Stimulated activated naive CD8-positive, alpha-beta T cell treated with anti-CD3 and anti-CD28 coated beads, Interleukin-15, amount 100 ng/mL, for 72 hours (primary cell): ENCODE data around the gene ZNF385A.
"Not testable (repeated sequence)": the region's sequence is repeated elsewhere in the genome, so short reads cannot be mapped to it uniquely, and the experiment has no call there.

ENCODE experiments used
- ATAC-seq: fragments of 150-1000 bp; cut with Tn5 transposase; 2 replicates; pipeline ENCODE4 v1.10.0; 2021; ENCODE audit warnings: mild to moderate bottlenecking, moderate library complexity
- DNase-seq, 2 donors: peaks; one replicate each; pipeline ENCODE4 v3.0.0; 2021 to 2022
- H3K27ac Mint-ChIP-seq, 2 donors: one replicate each; pipeline ENCODE4 v1.8.0; 2022; ENCODE audit warnings: mild to moderate bottlenecking in 2 of 2, mixed read lengths in 2 of 2, moderate library complexity in 2 of 2
- H3K27me3 Mint-ChIP-seq: one replicate; pipeline ENCODE4 v1.8.0; 2022; ENCODE audit warnings: mixed read lengths
- H3K4me1 Mint-ChIP-seq: one replicate; pipeline ENCODE4 v1.8.0; 2022; ENCODE audit warnings: mild to moderate bottlenecking, mixed read lengths
- H3K4me3 Mint-ChIP-seq, 2 donors: one replicate each; pipeline ENCODE4 v1.8.0; 2022; ENCODE audit warnings: mild to moderate bottlenecking in 2 of 2, mixed read lengths in 2 of 2, moderate library complexity in 1 of 2
- H3K9me3 Mint-ChIP-seq, 2 donors: one replicate each; pipeline ENCODE4 v1.8.0; 2022; ENCODE audit warnings: mixed read lengths in 2 of 2

The ZNF385A gene

DNA sequence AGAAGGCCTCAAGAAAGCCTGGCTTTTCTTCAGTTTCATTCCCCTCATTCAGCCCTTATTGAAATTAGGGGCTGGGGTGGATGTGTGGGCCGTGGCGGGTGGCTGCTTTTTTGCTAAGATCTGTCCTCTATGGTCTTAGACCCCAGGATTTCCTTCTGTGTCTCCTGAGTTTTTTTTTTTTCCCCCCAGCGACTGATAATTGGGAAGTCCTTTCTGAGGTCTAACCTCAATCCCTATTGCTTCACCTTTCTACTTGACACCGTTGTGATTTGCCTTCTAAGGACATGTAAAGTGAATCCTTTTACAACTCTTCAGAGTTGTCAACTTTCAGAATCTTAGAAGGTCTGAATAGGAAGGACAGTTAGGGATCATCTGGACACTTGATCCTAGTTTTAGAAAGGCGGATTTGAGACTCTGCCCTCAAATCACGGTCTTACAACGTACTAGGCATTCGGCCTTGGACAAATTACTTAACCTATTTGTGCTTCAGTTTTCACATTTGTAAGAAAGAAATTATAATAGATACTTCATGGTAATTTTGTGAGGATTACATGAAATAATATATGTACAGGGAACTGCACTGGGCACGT, 24.7 kb downstream of the ZNF385A start:
- no peak for DNase-seq
- Mint-ChIP-seq H3K4me3 (no peak overlapping the region), H3K9me3 (no peaks in the 10 kb centered on the region), H3K4me1 (peaks cover 27% of the 10 kb centered on the region), H3K27ac (no peak overlapping the region), H3K27me3 (no peaks in the 10 kb centered on the region)
- no peak for ATAC-seq

- Mint-ChIP-seq H3K4me1 (peaks cover 19% of the 10 kb centered on the region), H3K27me3 (no peaks in the 10 kb centered on the region), H3K9me3 (no peaks in the 10 kb centered on the region), H3K27ac (no peak overlapping the region), H3K4me3 (no peak overlapping the region)
- DNase-seq (peak; percentile 89 to 96), ATAC-seq (peak; percentile 97)
Observed at GRCh38 chr12:54358945-54359761, 25.4 kb downstream of the ZNF385A start.

- H3K4me1 Mint-ChIP-seq: peaks cover 15% of the 10 kb centered on the region
- no peaks in the 10 kb centered on the region for H3K9me3 Mint-ChIP-seq
- peak in 1 of 2 donors; percentile 47 for DNase-seq
- no peaks in the 10 kb centered on the region for H3K27me3 Mint-ChIP-seq
- no peak overlapping the region for H3K4me3 Mint-ChIP-seq
- H3K27ac Mint-ChIP-seq: no peak overlapping the region
- no peak for ATAC-seq
Observed at GRCh38 chr12:54358191-54358944, 26.2 kb downstream of the ZNF385A start.

DNA sequence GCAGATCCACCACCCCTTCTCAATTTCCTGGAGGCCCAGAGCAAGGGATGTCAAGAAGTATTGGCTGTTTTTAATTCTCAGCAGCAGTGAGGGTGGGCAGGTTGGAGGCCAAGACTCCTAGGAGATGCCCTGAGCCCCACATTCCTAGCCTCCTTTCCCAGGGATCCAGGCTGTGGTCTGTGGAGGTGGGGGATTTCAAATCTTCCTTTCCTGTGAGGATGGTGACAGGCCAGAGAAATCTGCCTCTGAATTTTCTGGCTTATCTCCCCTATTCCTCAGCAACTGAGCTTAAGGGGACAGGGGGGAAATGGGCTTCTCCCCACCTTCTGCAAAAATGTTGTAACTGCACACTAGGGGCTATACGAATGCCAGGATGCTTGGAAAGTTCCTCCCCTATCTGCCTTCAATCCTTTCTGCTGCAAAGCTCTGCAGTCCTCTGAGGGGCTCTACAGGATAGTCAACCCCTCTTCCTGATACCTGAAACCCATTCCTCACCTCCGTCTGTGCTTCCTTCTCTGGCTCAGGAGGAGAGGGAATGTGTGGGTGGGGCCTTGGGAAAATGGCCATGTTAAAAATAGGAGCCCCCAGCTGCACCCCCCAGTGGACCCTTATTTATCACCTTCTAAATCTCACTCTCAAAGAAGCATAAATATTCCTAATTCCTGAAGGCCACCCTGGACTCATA, 26.9 kb downstream of the ZNF385A start:
- H3K4me3 Mint-ChIP-seq: no peak overlapping the region
- ATAC-seq (no peak), DNase-seq (no peak)
- peaks cover 17% of the 10 kb centered on the region for H3K4me1 Mint-ChIP-seq
- H3K27ac Mint-ChIP-seq: no peak overlapping the region
- H3K9me3 Mint-ChIP-seq: no peaks in the 10 kb centered on the region
- H3K27me3 Mint-ChIP-seq: no peaks in the 10 kb centered on the region

DNA sequence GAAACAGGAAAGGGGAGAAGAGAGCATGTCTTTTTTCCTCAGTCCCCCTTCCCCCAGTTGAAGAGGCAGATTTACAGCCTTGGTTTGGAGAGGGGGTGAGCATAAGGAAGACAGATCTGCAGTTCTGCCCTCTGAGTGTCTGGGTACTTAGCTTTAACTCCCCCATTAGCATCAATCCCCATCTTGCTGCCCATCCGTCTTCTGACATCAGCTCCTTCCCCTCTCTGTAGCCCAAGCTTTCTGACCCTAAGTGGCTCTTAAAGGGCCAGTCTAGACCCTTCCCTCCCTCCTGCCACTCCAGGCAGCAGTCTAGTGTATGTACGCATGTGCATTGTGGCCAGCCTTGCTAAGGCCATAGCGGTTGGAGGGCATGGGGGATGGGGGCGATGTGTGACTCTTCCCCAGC, 27.6 kb downstream of the ZNF385A start:
- no peak overlapping the region for H3K4me3 Mint-ChIP-seq
- H3K4me1 Mint-ChIP-seq: peaks cover 24% of the 10 kb centered on the region
- no peak for ATAC-seq
- H3K9me3 Mint-ChIP-seq: no peaks in the 10 kb centered on the region
- no peaks in the 10 kb centered on the region for H3K27me3 Mint-ChIP-seq
- no peak for DNase-seq
- no peak overlapping the region for H3K27ac Mint-ChIP-seq

DNA sequence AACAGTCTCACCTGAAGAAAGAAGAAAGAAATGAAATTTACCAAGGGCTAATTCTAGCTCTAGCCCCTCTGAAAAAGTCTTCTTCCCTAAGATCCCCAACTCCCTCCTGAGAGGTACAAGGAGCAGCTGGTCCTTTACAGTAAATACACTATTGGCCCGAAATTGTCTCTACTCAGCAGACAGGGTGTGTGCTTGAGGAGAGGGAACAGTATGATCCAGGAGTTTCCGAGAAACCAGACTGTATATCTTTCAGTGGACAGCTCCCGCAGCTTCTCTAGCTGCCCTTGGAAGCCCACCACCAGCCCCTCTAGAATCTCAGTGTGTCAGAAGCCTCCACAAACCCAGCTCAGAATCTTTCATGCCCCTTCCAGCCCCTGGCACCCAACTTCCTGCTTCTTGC, 28.3 kb downstream of the ZNF385A start:
- no peaks in the 10 kb centered on the region for H3K9me3 Mint-ChIP-seq
- no peaks in the 10 kb centered on the region for H3K27me3 Mint-ChIP-seq
- H3K4me1 Mint-ChIP-seq: peaks cover 32% of the 10 kb centered on the region
- no peak overlapping the region for H3K27ac Mint-ChIP-seq
- H3K4me3 Mint-ChIP-seq: no peak overlapping the region
- no peak for ATAC-seq
- DNase-seq: no peak

- H3K27ac Mint-ChIP-seq: peak overlapping the region in 1 of 2 donors; percentile 51
- no peak overlapping the region for H3K4me3 Mint-ChIP-seq
- no peaks in the 10 kb centered on the region for H3K27me3 Mint-ChIP-seq
- peaks cover 24% of the 10 kb centered on the region for H3K4me1 Mint-ChIP-seq
- DNase-seq: no peak
- ATAC-seq: no peak
- H3K9me3 Mint-ChIP-seq: no peaks in the 10 kb centered on the region
Observed at GRCh38 chr12:54355104-54355815, 29.3 kb downstream of the ZNF385A start.

- not testable (repeated sequence) for DNase-seq, H3K4me3 Mint-ChIP-seq, ATAC-seq, H3K27ac Mint-ChIP-seq, H3K27me3 Mint-ChIP-seq, H3K9me3 Mint-ChIP-seq
- peaks cover 24% of the 10 kb centered on the region for H3K4me1 Mint-ChIP-seq
Observed at GRCh38 chr12:54354271-54354670, 30.3 kb downstream of the ZNF385A start.

DNA sequence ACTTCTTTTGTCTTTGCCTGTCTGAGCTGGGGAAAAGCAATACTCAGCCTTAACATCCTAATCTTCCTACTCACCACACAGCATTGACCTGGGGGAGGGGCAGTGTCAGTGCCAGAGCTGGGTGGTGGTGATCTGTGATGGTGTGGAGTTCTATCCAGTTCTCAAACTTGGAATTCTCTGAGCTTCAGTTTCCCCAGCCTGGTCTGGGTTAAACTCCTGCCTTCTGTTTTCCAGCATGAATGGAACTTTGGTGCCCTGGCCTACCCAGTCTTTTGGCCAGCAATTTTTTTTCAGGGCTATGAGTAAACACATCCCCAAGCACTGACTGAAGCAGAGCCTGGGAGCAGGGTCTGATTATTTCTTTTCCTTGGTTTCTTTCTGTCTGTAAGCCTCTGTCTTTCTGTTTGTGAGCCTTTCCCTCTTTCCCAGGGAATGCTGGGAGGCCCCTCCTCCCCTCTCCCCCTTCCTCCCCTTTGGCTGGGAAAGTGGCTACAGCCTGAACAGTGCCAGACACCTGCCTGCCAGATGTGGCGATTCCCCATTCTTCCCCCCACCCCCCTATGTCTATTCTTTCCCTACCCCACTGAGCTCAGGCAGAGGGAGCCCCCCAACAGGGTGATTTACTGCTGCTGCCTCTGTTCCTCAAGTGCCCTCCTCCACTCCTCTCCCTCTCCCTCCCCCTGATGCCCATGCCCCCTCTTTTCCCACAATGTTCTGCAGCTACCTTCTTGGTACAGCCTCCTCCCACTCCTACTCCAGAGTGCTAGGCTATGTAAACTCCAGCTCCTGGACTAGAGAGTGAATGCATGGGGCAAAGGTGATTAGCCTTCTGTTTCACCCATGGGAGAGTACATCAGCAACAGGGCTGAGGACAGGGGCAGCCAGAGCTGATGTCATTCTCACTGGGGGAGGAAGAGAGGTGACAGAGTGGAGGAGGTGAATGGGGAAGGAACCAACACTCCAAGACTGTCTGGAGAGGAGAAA, 31.4 kb downstream of the ZNF385A start:
- ATAC-seq (no peak), DNase-seq (no peak)
- peak overlapping the region in 1 of 2 donors; percentile 78 for H3K4me3 Mint-ChIP-seq
- no peaks in the 10 kb centered on the region for H3K27me3 Mint-ChIP-seq
- H3K9me3 Mint-ChIP-seq: no peaks in the 10 kb centered on the region
- peak overlapping the region in 1 of 2 donors; percentile 44 for H3K27ac Mint-ChIP-seq
- H3K4me1 Mint-ChIP-seq: peaks cover 24% of the 10 kb centered on the region

GRCh38 chr12:54352022-54352531, 32.5 kb downstream of the ZNF385A start:
- H3K4me1 Mint-ChIP-seq: peaks cover 24% of the 10 kb centered on the region
- H3K4me3 Mint-ChIP-seq: peak overlapping the region; percentile 64 to 78
- H3K27ac Mint-ChIP-seq: peak overlapping the region; percentile 15 to 88
- no peak for DNase-seq
- peak; percentile 73 for ATAC-seq
- no peaks in the 10 kb centered on the region for H3K9me3 Mint-ChIP-seq
- H3K27me3 Mint-ChIP-seq: no peaks in the 10 kb centered on the region

DNA sequence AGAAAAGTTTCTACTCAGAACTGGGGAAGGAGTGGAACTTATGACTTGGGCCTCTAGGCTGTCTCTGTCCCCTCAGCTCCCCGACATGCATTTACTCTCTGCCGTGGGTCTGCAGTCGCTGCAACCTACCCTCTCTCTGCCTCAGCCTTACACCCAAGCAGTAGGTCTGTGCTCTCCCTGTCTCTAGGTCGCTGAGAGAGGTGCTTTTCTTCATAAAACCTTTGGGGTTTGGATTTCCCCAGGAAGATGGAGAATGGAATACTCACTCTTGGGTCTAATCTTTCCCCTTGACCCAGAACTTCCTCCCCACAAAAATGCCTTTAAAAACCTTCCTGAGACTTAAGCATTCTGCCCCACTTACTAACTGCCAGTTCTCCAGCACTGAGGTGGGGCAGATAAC, 33.2 kb downstream of the ZNF385A start:
- no peak for DNase-seq
- no peaks in the 10 kb centered on the region for H3K9me3 Mint-ChIP-seq
- no peak overlapping the region for H3K4me3 Mint-ChIP-seq
- no peak overlapping the region for H3K27ac Mint-ChIP-seq
- H3K27me3 Mint-ChIP-seq: no peaks in the 10 kb centered on the region
- ATAC-seq: no peak
- H3K4me1 Mint-ChIP-seq: peaks cover 24% of the 10 kb centered on the region

GRCh38 chr12:54350743-54351142, 33.8 kb downstream of the ZNF385A start:
- no peaks in the 10 kb centered on the region for H3K9me3 Mint-ChIP-seq
- no peak overlapping the region for H3K4me3 Mint-ChIP-seq
- no peaks in the 10 kb centered on the region for H3K27me3 Mint-ChIP-seq
- ATAC-seq: no peak
- H3K27ac Mint-ChIP-seq: no peak overlapping the region
- H3K4me1 Mint-ChIP-seq: peaks cover 24% of the 10 kb centered on the region
- no peak for DNase-seq

DNA sequence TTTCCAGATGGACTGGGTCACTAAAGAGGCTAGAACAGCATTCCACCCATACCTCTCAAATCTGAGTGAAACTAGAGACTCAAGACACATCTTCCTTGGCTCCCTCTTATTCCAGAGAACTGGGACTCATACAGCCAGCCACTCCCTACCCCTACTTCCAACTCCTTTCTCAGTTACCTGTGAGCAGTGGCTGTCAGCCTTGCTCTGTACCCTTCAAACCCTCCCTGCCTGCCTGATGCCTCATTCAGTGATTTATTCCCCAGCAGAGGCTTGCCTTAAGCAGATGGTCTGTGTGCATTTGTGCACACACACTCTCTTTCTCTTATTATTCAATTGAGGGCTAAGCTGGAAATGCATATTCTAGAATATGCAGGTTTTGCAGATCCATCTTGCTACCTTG, 34.9 kb downstream of the ZNF385A start:
- no peak for ATAC-seq
- no peak for DNase-seq
- Mint-ChIP-seq H3K27ac (no peak overlapping the region), H3K9me3 (no peaks in the 10 kb centered on the region), H3K4me3 (no peak overlapping the region), H3K27me3 (no peaks in the 10 kb centered on the region), H3K4me1 (peaks cover 24% of the 10 kb centered on the region)

DNA sequence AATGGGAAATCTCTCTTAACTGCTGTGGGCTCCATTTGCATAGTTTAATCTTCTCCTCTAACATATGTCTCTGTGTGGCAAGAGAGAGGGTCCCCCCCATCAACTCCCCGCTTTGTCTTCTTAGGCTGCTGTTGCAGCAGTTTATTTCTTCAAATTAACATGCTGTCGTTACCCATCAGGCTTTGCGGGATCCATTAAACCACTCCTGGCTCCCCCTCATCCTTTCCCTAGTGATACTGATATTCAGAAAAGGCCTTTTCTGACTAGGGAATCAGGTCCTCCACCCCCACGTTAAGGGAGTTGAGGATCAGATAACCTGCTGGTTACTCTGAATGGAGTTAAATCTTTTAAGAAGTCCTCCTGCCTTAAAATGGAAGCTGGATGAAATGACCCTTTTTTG, 35.5 kb downstream of the ZNF385A start:
- H3K9me3 Mint-ChIP-seq: no peaks in the 10 kb centered on the region
- ATAC-seq: no peak
- no peak overlapping the region for H3K27ac Mint-ChIP-seq
- no peaks in the 10 kb centered on the region for H3K27me3 Mint-ChIP-seq
- peaks cover 24% of the 10 kb centered on the region for H3K4me1 Mint-ChIP-seq
- no peak overlapping the region for H3K4me3 Mint-ChIP-seq
- DNase-seq: no peak
